GM18873 (cell line): ENCODE results near the gene SMARCD1.
"Not testable (repeated sequence)": the region's sequence is repeated elsewhere in the genome, so short reads cannot be mapped to it uniquely, and the experiment has no call there.

Source experiments
- ATAC-seq: cut with Tn5 transposase; IDR thresholded peaks from one replicate; pipeline ENCODE4 v1.9.1; 2021; ENCODE audit warnings: mild to moderate bottlenecking, moderate library complexity, moderate number of reproducible peaks; ENCODE audit not compliant: unreplicated experiment, low FRiP score

Gene SMARCD1

GRCh38 chr12:50074936-50075807 is 10.0 kb upstream of the SMARCD1 start:
- ATAC-seq: peak; percentile 54

GRCh38 chr12:50075808-50076170 is 9.4 kb upstream of the SMARCD1 start:
- no peak for ATAC-seq

- no peak for ATAC-seq
These were observed 8.0 kb upstream of the SMARCD1 start for GRCh38 chr12:50077099-50077498.

GRCh38 chr12:50078281-50078680 is 6.9 kb upstream of the SMARCD1 start:
- no peak for ATAC-seq

GRCh38 chr12:50079771-50080170 is 5.4 kb upstream of the SMARCD1 start:
- ATAC-seq: no peak

GRCh38 chr12:50081096-50081808 is 3.9 kb upstream of the SMARCD1 start:
- no peak for ATAC-seq

- no peak for ATAC-seq
These were observed 2.5 kb upstream of the SMARCD1 start for GRCh38 chr12:50082644-50083043.

GRCh38 chr12:50083301-50083700 is 1.8 kb upstream of the SMARCD1 start:
- no peak for ATAC-seq

- not testable (repeated sequence) for ATAC-seq
These were observed 750 bp upstream of the SMARCD1 start for GRCh38 chr12:50084409-50084774.

- no peak for ATAC-seq
These were observed 502 bp downstream of the SMARCD1 start for GRCh38 chr12:50085615-50086072.

GRCh38 chr12:50086148-50086547 is 1.0 kb downstream of the SMARCD1 start:
- no peak for ATAC-seq

GRCh38 chr12:50087151-50087550 is 2.0 kb downstream of the SMARCD1 start:
- no peak for ATAC-seq

- no peak for ATAC-seq
These were observed 2.9 kb downstream of the SMARCD1 start for GRCh38 chr12:50087995-50088394.

GRCh38 chr12:50088577-50089335 is 3.6 kb downstream of the SMARCD1 start:
- ATAC-seq: no peak

- no peak for ATAC-seq
These were observed 4.6 kb downstream of the SMARCD1 start for GRCh38 chr12:50089730-50090129.

- ATAC-seq: no peak
These were observed 5.2 kb downstream of the SMARCD1 start for GRCh38 chr12:50090391-50090790.

- ATAC-seq: no peak
These were observed 12.8 kb downstream of the SMARCD1 start for GRCh38 chr12:50097952-50098351.

GRCh38 chr12:50099302-50100008 is 14.3 kb downstream of the SMARCD1 start:
- no peak for ATAC-seq

- ATAC-seq: no peak
These were observed 15.4 kb downstream of the SMARCD1 start for GRCh38 chr12:50100561-50100960.

GRCh38 chr12:50101663-50102062 is 16.5 kb downstream of the SMARCD1 start:
- ATAC-seq: no peak
